DMS114 treated with DMSO at 0.1 percent for 48 hours (cell line): ENCODE measurements around the gene ZNF562.

Experiments
- DNase-seq: peaks from one replicate; lab custom pipeline; 2025; ENCODE audit not compliant: unreplicated experiment; lab: John Stamatoyannopoulos, UW

The ZNF562 gene

DNA sequence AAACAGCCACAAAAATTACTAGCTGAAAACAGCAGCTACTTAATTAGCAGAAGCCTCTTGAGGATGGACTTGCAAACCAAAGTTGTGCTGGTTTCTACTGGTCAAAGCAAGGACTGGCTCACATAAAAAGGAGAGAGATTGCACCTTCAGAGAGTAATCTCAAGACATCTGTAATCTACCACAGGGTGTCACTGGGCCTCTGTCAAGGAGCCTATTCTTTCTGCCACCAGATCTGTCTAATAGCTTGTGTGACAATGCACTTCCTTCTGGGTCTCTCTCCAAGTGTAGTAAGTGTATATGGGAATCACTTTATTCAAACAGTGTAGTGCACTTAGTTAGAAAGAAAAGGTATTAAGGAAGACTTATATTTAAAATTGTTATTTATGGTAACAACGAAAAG, 29.4 kb downstream of the ZNF562 start:
- no peak for DNase-seq

DNA sequence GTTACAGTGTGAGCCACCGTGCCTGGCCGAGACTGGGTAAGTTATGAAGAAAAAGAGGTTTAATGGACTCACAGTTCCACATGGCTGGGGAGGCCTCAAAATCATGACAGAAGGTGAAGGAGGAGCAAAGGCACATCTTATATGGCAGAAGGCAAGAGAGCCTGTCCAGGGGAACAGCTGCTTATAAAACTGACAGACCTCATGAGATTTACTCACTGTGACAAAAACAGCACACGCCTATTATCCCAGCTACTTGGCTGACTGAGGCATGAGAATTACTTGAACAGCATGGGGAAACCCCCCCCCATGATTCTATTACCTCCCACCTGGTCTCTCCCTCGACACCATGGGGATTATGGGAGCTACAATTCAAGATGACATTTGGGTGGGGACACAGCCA, 30.4 kb downstream of the ZNF562 start:
- DNase-seq, result no peak

DNA sequence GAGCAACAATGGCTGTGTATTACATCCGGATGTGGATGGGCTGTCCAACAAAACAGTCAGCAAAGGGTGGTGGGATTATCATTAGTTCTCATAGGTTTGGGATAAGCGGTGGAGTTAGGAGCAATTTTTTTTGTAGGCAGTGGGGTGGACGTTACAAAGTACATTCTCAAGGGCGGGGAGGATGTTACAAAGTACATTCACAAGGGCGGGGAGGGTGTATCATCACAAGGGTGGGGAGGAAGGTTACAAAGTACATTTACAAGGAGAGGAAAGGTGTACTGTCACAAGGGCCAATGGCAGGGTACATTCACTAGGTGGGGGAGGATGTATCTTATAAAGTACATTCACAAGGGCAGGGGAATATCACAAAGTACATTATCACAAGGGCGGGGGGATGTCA, 33.1 kb downstream of the ZNF562 start:
- no peak for DNase-seq

DNA sequence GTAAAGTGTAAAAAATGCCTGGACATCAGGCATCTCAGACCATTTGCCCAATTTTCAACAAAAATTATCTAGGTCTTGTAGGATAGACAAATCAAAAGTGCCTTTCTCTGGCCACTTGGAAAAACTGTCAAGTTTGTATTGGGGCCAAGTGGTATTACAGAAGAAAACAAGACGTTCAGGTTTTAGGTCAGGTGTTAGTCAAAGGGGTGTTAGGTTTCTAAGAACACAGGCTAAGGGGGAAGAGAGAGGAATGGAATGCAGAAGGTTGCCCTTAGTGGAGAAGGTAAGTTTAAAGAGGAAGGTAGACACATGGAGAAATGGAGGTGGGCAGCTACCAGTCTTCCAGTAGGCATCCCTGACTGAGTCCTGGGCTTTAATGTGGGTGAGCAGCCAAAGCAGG, 33.9 kb downstream of the ZNF562 start:
- DNase-seq, result no peak

DNA sequence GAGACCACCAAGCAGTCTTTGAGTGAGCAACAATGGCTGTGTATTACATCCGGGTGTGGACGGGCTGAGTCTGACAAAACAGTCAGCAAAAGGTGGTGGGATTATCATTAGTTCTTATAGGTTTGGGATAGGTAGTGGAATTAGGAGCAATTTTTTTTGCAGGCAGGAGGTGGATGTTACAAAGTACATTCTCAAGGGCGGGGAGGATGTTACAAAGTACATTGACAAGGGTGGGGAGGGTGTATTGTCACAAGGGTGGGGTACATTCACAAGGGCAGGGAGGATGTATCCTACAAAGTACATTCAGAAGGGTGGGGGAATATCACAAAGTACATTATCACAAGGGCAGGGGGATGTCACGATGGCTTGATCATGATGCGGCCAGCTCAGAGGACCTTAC, 38.9 kb downstream of the ZNF562 start:
- no peak for DNase-seq

DNA sequence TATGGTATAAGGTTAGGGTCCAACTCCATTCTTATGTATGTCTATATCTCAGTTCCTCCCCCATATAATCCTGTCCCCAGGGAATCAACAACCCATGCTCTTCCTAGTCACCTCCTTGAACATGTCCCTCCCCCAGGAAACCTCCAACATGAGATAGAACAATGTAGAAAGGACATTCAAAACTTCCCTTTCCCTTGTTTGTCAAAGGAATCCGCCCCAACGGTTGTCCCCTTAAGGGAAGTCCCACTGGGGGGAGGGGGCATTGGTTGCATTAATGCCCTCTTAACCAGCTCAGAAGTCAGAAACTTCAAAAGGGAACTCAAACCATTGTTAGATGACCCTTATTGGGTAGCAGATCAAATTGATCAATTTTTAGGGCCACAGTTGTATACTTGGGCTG, 47.0 kb downstream of the ZNF562 start:
- DNase-seq, result no peak

DNA sequence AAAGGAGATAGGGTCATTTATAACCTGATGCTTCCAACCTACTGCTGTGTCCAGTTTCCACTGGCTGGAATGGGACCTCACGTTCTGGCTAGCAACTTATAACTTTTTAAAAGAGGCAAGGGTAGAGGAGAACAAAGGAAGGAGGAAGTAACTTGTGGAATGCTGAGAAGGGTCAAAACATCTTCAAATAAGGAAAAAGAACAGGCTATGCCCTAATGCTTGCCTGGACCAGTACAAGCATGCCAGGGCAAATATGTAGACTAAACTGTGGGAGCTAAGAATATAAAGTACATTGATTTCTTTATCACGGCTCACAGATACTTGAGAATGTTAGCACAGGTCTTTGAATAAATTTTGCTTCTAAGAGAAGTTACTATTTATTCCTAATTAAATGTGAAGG, 52.4 kb downstream of the ZNF562 start:
- DNase-seq, result no peak

DNA sequence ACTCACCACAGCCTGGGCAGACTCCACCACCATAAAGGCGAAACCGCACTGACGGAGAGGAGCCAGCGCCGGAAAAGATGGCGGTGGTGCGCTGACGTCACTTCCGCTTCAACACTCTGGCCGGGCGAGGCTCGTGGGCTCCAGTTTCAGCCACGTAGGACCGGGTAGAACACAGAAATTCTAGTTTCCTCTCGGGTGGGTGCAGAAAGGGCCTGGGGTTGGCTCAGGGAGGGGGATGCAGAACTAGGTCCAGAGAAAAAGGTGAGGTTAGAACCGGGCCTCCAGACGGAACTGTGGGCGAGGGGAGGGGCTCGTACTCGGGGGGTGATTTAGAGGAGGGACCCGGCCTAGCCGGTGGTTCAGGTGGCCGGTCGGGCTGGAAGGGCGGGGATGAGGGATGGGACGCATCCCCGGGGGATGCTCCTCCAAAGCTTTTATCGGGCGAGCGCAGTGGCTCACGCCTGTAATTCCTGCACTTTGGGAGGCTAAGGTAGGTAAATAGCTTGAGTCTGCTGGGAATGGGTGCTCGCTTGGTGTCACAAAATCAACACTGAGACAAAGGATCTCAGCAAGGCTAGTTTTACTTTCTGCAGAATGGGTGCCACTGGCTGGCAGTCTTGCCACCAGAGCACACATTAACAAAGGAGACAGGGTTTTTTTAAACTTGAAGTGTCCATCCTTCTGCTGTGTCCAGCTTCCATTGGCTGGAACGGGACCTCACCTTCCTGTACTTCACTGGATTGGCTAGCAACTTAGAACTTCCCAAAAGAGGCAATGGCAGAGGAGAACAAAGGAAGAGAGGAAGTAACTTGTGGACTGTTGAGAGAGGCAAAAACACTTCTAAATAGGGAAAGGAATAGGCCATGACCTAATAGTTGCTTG, 53.5 kb downstream of the ZNF562 start, which contains the start of gene ZNF561:
Gene ZNF561 (minus strand): TSS at position 77 of the 882 bp plus-strand sequence. CDS start 1,776 bp downstream, outside the sequence.
- DNase-seq, result peak; percentile 54

DNA sequence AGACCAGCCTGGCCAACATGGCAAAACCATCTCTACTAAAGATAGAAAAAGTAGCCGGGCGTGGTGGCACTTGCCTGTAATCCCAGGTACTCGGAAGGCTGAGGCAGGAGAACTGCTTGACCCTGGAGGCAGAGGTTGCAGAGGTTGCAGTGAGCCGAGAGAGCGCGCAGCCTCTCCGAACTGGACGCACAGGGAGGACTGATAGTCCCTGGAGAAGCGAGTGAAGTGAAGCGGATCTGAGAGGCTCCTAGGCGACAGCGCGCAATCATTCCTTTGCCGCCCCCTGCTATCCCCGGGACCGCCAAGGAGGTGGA, 54.1 kb downstream of the ZNF562 start:
- no peak for DNase-seq

DNA sequence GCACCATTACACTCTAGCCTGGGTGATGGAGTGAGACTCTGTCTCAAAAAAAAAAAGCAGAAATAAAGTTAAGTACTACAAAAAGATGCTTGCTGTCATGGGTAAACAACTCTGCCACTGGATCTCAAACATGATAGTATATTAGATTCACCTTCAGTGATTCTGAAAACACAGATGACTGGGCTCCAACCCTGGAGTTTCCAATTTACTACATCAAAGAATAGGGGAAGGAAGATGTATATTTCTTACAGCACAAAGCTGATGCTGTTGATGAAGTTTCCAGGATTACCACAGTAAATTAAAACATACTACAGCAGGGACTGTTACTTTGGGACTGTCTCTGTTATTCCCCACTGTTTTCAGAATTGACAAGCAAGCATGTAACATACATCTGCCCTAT, 59.1 kb downstream of the ZNF562 start:
- DNase-seq, result no peak

DNA sequence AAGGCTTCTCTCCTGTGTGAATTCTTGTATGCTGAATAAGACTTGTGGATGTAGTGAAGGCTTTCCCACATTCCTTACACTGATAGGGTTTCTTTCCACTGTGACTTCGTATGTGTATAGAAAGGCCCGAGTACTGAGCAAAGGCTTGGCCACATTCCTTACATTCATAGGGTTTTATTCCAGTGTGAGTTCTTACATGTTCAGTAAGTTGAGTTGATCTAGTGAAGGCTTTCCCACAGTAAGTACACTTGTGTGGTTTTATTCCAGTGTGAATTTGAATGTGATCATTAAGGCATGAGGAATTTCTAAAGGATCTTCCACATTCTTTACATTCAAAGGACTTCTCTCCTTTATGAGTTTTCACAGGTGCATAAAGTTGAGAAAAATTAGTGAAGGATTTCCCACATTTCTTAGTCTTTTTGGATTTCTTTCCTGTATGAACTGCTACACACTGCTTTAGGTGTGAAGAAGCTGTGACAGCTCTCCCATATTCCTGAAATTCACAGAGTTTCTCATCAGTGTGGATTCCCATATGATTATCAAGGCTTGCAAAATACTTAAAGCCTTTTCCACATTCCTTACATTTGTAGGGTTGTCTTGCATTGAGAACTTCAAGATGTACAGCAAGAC, 64.3 kb downstream of the ZNF562 start:
- DNase-seq, result no peak

DNA sequence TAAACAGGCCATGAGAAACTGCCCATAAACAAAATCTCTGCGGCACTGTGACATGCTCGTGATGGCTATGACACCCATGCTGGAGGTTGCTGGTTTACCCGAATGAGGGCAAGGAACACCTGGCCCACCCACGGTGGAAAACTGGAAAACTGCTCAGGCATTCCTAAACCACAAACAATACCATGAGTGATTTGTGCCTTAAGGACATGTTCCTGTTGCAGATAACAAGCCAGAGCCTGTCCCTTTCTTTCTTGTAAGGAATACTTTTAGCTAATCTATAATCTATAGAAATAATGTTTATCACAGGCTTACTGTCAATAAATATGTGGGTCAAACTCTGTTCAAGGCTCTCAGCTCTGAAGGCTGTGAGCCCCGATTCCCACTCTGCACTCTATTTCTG, 66.0 kb downstream of the ZNF562 start:
- no peak for DNase-seq

DNA sequence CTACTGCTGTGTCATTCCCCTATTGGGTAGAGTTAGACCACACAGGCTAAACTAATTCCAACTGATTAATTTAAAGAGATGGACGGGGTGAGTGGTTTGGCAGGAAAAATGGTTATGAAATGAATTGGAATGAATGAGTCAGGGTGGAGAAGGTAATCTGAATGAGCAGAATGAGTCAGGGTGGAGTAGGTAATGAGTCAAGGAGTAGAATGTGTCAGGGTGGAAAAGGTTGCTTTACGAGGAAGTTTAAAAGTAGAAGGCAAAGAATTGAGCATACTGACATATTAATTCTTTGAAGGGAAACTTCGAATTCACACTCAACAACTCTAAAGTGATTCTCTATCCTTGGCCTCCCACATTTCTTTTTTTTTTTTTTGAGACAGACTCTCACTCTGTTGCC, 77.9 kb downstream of the ZNF562 start:
- no peak for DNase-seq
